ENCODE results near the gene TCTA. TPM values are rescaled to one million over a fixed set of nuclear protein-coding genes. Genes with fewer than 3 reads are reported as not detected.
"Not testable (repeated sequence)": the region's sequence is repeated elsewhere in the genome, so short reads cannot be mapped to it uniquely, and the experiment has no call there.

Gene TCTA
- total and polyA plus RNA-seq, 2 of the 8 experiments (the other 6 are each of a cell fraction or from before 2014, with no cell fraction given) = 6.2 to 11.0 TPM

- TF ChIP-seq TAF7 (optimal IDR thresholded peaks at IDR 0.05; ENCODE audit: borderline replicate concordance, low read depth, low read length) (no peak), POLR2A (IDR thresholded peaks at IDR 0.05; ENCODE audit: control extremely low read depth in 1 of 2, low read depth in 2 of 2, low read length in 2 of 2) (no peak), RBBP5 (IDR thresholded peaks at IDR 0.05; ENCODE audit: borderline replicate concordance, low read depth, low read length) (no peak)
These were observed 22.9 kb upstream of the TCTA start (continued) for GRCh38 chr3:49389297-49389696.

- H3K9ac ChIP-seq (replicated peaks in 1 of 4; ENCODE audit: extremely low read depth in 1 of 4, low read depth in 3 of 4, low read length in 3 of 4); H3K27ac ChIP-seq (ENCODE audit: low read depth, low read length); CTCF ChIA-PET (ENCODE audit: partially characterized antibody); H3K4me2 ChIP-seq (ENCODE audit: insufficient read depth in 1 of 2, low read depth in 2 of 2, low read length in 2 of 2); H2BK120ac ChIP-seq (replicated peaks; ENCODE audit: low read depth, low read length); H3K18ac ChIP-seq (ENCODE audit: extremely low read depth, low read length); H4K8ac ChIP-seq (ENCODE audit: extremely low read depth, insufficient read depth, low read length); H3K4me1 ChIP-seq (replicated peaks in 1 of 4; ENCODE audit: control insufficient read depth in 3 of 4, insufficient read depth in 4 of 4, low read length in 3 of 4); H4K91ac ChIP-seq (replicated peaks; ENCODE audit: insufficient read length, low read length); H3K36me3 ChIP-seq (ENCODE audit: control insufficient read depth in 2 of 4, insufficient read depth in 4 of 4, low read length in 3 of 4); H4K5ac ChIP-seq (ENCODE audit: insufficient read length, low read depth, low read length); H3K9me3 ChIP-seq (ENCODE audit: insufficient read depth in 2 of 2, low read depth in 1 of 2, low read length in 1 of 2); H2BK5ac ChIP-seq (ENCODE audit: low read depth, low read length); H3K4me3 ChIP-seq (ENCODE audit: extremely low read depth in 1 of 4, insufficient read depth in 2 of 4, low read depth in 3 of 4, low read length in 4 of 4); H3K14ac ChIP-seq (ENCODE audit: insufficient read length); H2BK20ac ChIP-seq (ENCODE audit: low read length); H2AK5ac ChIP-seq (ENCODE audit: low read depth, low read length); H3K23me2 ChIP-seq (ENCODE audit: low read depth, low read length); H2AFZ ChIP-seq (ENCODE audit: low read length); H3K4ac ChIP-seq (replicated peaks; ENCODE audit: insufficient read length, low read depth, low read length); FAIRE-seq; H3K27me3 ChIP-seq (replicated peaks in 1 of 4; ENCODE audit: control insufficient read depth in 3 of 4, extremely low read depth in 1 of 4, insufficient read depth in 3 of 4, low read length in 3 of 4); H3K56ac ChIP-seq (replicated peaks; ENCODE audit: insufficient read length, low read depth, low read length); DNase-seq (ENCODE audit: low read depth in 1 of 2, low spot score in 2 of 2); H2BK15ac ChIP-seq (ENCODE audit: low read length); H3K23ac ChIP-seq (ENCODE audit: insufficient read length); H2BK12ac ChIP-seq (ENCODE audit: low read depth, low read length): not testable (repeated sequence)
- POLR2A ChIA-PET (ENCODE audit: partially characterized antibody) = interaction anchor here (0.7 kb wide), 1 partner anchor 34 kb away, joined by 5 read pairs; no protein-coding TSS in a partner anchor
- H4K20me1 ChIP-seq (replicated peaks in 1 of 2; ENCODE audit: control insufficient read depth in 1 of 2, insufficient read depth in 2 of 2, low read length in 2 of 2) = peaks cover 8 to 20% of the 10 kb centered on the region in 2 experiments
- peaks cover 18% of the 10 kb centered on the region for H3K79me1 ChIP-seq (ENCODE audit: low read depth, low read length)
- peaks cover 19 to 90% of the 10 kb centered on the region in 2 experiments for H3K79me2 ChIP-seq (ENCODE audit: control insufficient read depth in 1 of 2, insufficient read depth in 2 of 2, low read length in 2 of 2)
- 94% methylated on average over 10 of the region's 10 CpGs; no CpG with 5 or more reads in 1 of the 2 experiments for WGBS, 2 experiments (ENCODE audit: extremely low coverage in 1 of 2, insufficient coverage in 1 of 2, insufficient read length in 1 of 2, insufficient replicate concordance in 2 of 2, low coverage in 1 of 2, low lambda C conversion rate in 2 of 2, missing lambda C conversion rate in 1 of 2)
These were observed 20.9 kb upstream of the TCTA start for GRCh38 chr3:49391310-49391709.
